Measurements from ENCODE around the gene SPATA6.
"Not testable (repeated sequence)": the region's sequence is repeated elsewhere in the genome, so short reads cannot be mapped to it uniquely, and the experiment has no call there.

Gene SPATA6

GRCh38 chr1:48356901-48357300 lies 115.1 kb downstream of the SPATA6 start:
- no peak for DNase-seq (ENCODE audit: low read depth)

GRCh38 chr1:48344373-48344772 lies 127.6 kb downstream of the SPATA6 start:
- no peak for DNase-seq (ENCODE audit: low read depth)

GRCh38 chr1:48341221-48341620 lies 130.8 kb downstream of the SPATA6 start:
- DNase-seq (ENCODE audit: low read depth), result no peak

GRCh38 chr1:48338257-48338656 lies 133.7 kb downstream of the SPATA6 start:
- DNase-seq (ENCODE audit: low read depth), result no peak

GRCh38 chr1:48333316-48333715 lies 138.7 kb downstream of the SPATA6 start:
- no peak for DNase-seq (ENCODE audit: low read depth)

- no peak for DNase-seq (ENCODE audit: low read depth)
Measured at GRCh38 chr1:48332115-48332514, 139.9 kb downstream of the SPATA6 start.

GRCh38 chr1:48329905-48330304 lies 142.1 kb downstream of the SPATA6 start:
- no peak for DNase-seq (ENCODE audit: low read depth)

GRCh38 chr1:48329486-48329885 lies 142.5 kb downstream of the SPATA6 start:
- no peak for DNase-seq (ENCODE audit: low read depth)

- not testable (repeated sequence) for DNase-seq (ENCODE audit: low read depth)
Measured at GRCh38 chr1:48311829-48312228, 160.2 kb downstream of the SPATA6 start.

- no peak for DNase-seq (ENCODE audit: low read depth)
Measured at GRCh38 chr1:48309564-48310082, 162.4 kb downstream of the SPATA6 start.

- no peak for DNase-seq (ENCODE audit: low read depth)
Measured at GRCh38 chr1:48302652-48303051, 169.4 kb downstream of the SPATA6 start.

GRCh38 chr1:48294656-48295055 lies 177.3 kb downstream of the SPATA6 start:
- no peak for DNase-seq (ENCODE audit: low read depth)

GRCh38 chr1:48294094-48294493 lies 177.9 kb downstream of the SPATA6 start:
- not testable (repeated sequence) for DNase-seq (ENCODE audit: low read depth)

GRCh38 chr1:48292706-48293105 lies 179.3 kb downstream of the SPATA6 start:
- DNase-seq (ENCODE audit: low read depth), result no peak

- DNase-seq (ENCODE audit: low read depth), result no peak
Measured at GRCh38 chr1:48291421-48291820, 180.6 kb downstream of the SPATA6 start.

GRCh38 chr1:48285525-48285924 lies 186.5 kb downstream of the SPATA6 start:
- DNase-seq (ENCODE audit: low read depth), result no peak

GRCh38 chr1:48284696-48285420 lies 187.1 kb downstream of the SPATA6 start:
- not testable (repeated sequence) for DNase-seq (ENCODE audit: low read depth)

- not testable (repeated sequence) for DNase-seq (ENCODE audit: low read depth)
Measured at GRCh38 chr1:48282329-48282728, 189.7 kb downstream of the SPATA6 start.

- DNase-seq (ENCODE audit: low read depth), result not testable (repeated sequence)
Measured at GRCh38 chr1:48277437-48277836, 194.6 kb downstream of the SPATA6 start.

GRCh38 chr1:48266576-48266975 lies 205.4 kb downstream of the SPATA6 start:
- no peak for DNase-seq (ENCODE audit: low read depth)

GRCh38 chr1:48263041-48263440 lies 209.0 kb downstream of the SPATA6 start:
- DNase-seq (ENCODE audit: low read depth), result no peak

GRCh38 chr1:48261881-48262400 lies 210.1 kb downstream of the SPATA6 start:
- no peak for DNase-seq (ENCODE audit: low read depth)

GRCh38 chr1:48258106-48258505 lies 213.9 kb downstream of the SPATA6 start:
- DNase-seq (ENCODE audit: low read depth), result no peak

GRCh38 chr1:48254254-48254653 lies 217.8 kb downstream of the SPATA6 start:
- no peak for DNase-seq (ENCODE audit: low read depth)

All from amniotic epithelial cell (primary cell).